CD4-positive, alpha-beta T cell treated with Interleukin-4 for 1 hour (primary cell): ENCODE results near the gene PSD2.

Experiments
- DNase-seq, 2 donors: peaks; one replicate each; pipeline ENCODE4 v3.0.0-alpha.2; 2020 to 2022

Gene PSD2

GRCh38 chr5:139763930-139764791 is 31.4 kb upstream of the PSD2 start:
- DNase-seq = peak in 1 of 2 donors; percentile 35

GRCh38 chr5:139764886-139765408 is 30.7 kb upstream of the PSD2 start:
- no peak for DNase-seq

GRCh38 chr5:139765409-139766217 is 30.0 kb upstream of the PSD2 start:
- peak; percentile 78 to 80 for DNase-seq

- DNase-seq = no peak
These were observed 27.6 kb upstream of the PSD2 start for GRCh38 chr5:139767960-139768359.

- no peak for DNase-seq
These were observed 26.7 kb upstream of the PSD2 start for GRCh38 chr5:139768807-139769465.

GRCh38 chr5:139769477-139769876 is 26.1 kb upstream of the PSD2 start:
- no peak for DNase-seq

GRCh38 chr5:139770722-139771121 is 24.9 kb upstream of the PSD2 start:
- no peak for DNase-seq

- DNase-seq = no peak
These were observed 23.4 kb upstream of the PSD2 start for GRCh38 chr5:139772089-139772791.

- DNase-seq = no peak
These were observed 22.5 kb upstream of the PSD2 start for GRCh38 chr5:139772927-139773690.

GRCh38 chr5:139774980-139775661 is 20.5 kb upstream of the PSD2 start:
- peak; percentile 76 for DNase-seq

GRCh38 chr5:139775872-139776271 is 19.7 kb upstream of the PSD2 start:
- DNase-seq = no peak

- no peak for DNase-seq
These were observed 18.7 kb upstream of the PSD2 start for GRCh38 chr5:139776861-139777260.

- no peak for DNase-seq
These were observed 12.1 kb upstream of the PSD2 start for GRCh38 chr5:139783436-139783965.

GRCh38 chr5:139784488-139784887 is 11.1 kb upstream of the PSD2 start:
- no peak for DNase-seq

GRCh38 chr5:139787257-139787567 is 8.4 kb upstream of the PSD2 start:
- no peak for DNase-seq

- peak; percentile 81 to 84 for DNase-seq
These were observed 7.9 kb upstream of the PSD2 start for GRCh38 chr5:139787568-139788293.

- DNase-seq = no peak
These were observed 7.2 kb upstream of the PSD2 start for GRCh38 chr5:139788294-139788910.

GRCh38 chr5:139789116-139789844 is 6.3 kb upstream of the PSD2 start:
- no peak for DNase-seq

- no peak for DNase-seq
These were observed 5.8 kb upstream of the PSD2 start for GRCh38 chr5:139789845-139790189.
